Mesenchymal stem cell (in vitro differentiated cells and primary cell): ENCODE results near the gene EVA1B. TPM values are rescaled to one million over a fixed set of nuclear protein-coding genes. Genes with fewer than 3 reads are reported as not detected.

Experiments
- DNase-seq: peaks from one replicate; pipeline ENCODE4 v3.0.0-alpha.2; 2013
- H2AFZ ChIP-seq: one replicate; pipeline ENCODE4 v1.6.1; 2013; ENCODE audit warnings: low read depth, mild to moderate bottlenecking, control low read depth, inconsistent platforms, low read length, moderate library complexity
- H2AK5ac ChIP-seq: 2 replicates; pipeline ENCODE4 v1.6.1; 2013; ENCODE audit warnings: low read length, moderate library complexity, mild to moderate bottlenecking, inconsistent platforms; ENCODE audit not compliant: severe bottlenecking
- H2BK120ac ChIP-seq: one replicate; pipeline ENCODE4 v1.6.1; 2013; ENCODE audit warnings: low read depth, mild to moderate bottlenecking, inconsistent platforms, low read length, moderate library complexity
- H2BK12ac ChIP-seq, 2 experiments: one replicate each; pipeline ENCODE4 v1.6.1; 2013; ENCODE audit warnings: inconsistent platforms in 2 of 2, low read length in 2 of 2, mild to moderate bottlenecking in 2 of 2, moderate library complexity in 2 of 2, control low read depth in 1 of 2
- H2BK15ac ChIP-seq: one replicate; pipeline ENCODE4 v1.6.1; 2013; ENCODE audit warnings: mild to moderate bottlenecking, low read depth, inconsistent platforms; ENCODE audit not compliant: poor library complexity, severe bottlenecking
- H2BK5ac ChIP-seq: 2 replicates; pipeline ENCODE4 v1.6.1; 2013; ENCODE audit warnings: low read depth, mild to moderate bottlenecking, low read length, control low read depth, inconsistent platforms; ENCODE audit not compliant: poor library complexity, severe bottlenecking
- H3K14ac ChIP-seq, 2 experiments: one replicate each; pipeline ENCODE4 v1.6.1; 2013; ENCODE audit warnings: inconsistent platforms in 2 of 2, low read length in 2 of 2, control low read depth in 1 of 2, mild to moderate bottlenecking in 1 of 2, moderate library complexity in 1 of 2
- H3K18ac ChIP-seq, 2 experiments: one replicate each; pipeline ENCODE4 v1.6.1; 2013; ENCODE audit warnings: inconsistent platforms in 2 of 2, low read length in 2 of 2, control low read depth in 1 of 2, low read depth in 1 of 2, mild to moderate bottlenecking in 1 of 2
- H3K23ac ChIP-seq, 2 experiments: one replicate each; pipeline ENCODE4 v1.6.1; 2013; ENCODE audit warnings: inconsistent platforms in 2 of 2, low read length in 2 of 2, mild to moderate bottlenecking in 2 of 2, moderate library complexity in 2 of 2, control low read depth in 1 of 2
- H3K27ac ChIP-seq: 2 replicates; pipeline ENCODE4 v1.5.1; 2013; ENCODE audit warnings: mild to moderate bottlenecking, moderate library complexity, low read length, control low read depth, inconsistent platforms; ENCODE audit not compliant: poor library complexity, severe bottlenecking
- H3K27me3 ChIP-seq, 2 experiments: 2 replicates each; pipeline versions ENCODE4 v1.6.1 to v1.7.0; 2013; ENCODE audit warnings: low read length in 2 of 2, mild to moderate bottlenecking in 2 of 2, moderate library complexity in 2 of 2, control low read depth in 1 of 2, inconsistent platforms in 1 of 2; ENCODE audit not compliant: control insufficient read depth in 1 of 2, insufficient read depth in 1 of 2
- H3K36me3 ChIP-seq, 2 experiments: 2 replicates each; pipeline versions ENCODE4 v1.6.1 to v1.7.0; 2013; ENCODE audit warnings: low read length in 2 of 2, control low read depth in 1 of 2, inconsistent platforms in 1 of 2, low read depth in 1 of 2, mild to moderate bottlenecking in 1 of 2; ENCODE audit not compliant: insufficient read depth in 2 of 2, control insufficient read depth in 1 of 2
- H3K4ac ChIP-seq, 2 experiments: one replicate each; pipeline ENCODE4 v1.6.1; 2013; ENCODE audit warnings: inconsistent platforms in 2 of 2, low read length in 2 of 2, mild to moderate bottlenecking in 2 of 2, moderate library complexity in 2 of 2, control low read depth in 1 of 2, low read depth in 1 of 2
- H3K4me1 ChIP-seq: 2 replicates; pipeline ENCODE4 v1.6.1; 2013; ENCODE audit warnings: low read depth, low read length, control low read depth; ENCODE audit not compliant: control insufficient read depth, insufficient read depth
- H3K4me2 ChIP-seq: 2 replicates; pipeline ENCODE4 v1.6.1; 2013; ENCODE audit warnings: low read length, mild to moderate bottlenecking, inconsistent platforms; ENCODE audit not compliant: poor library complexity, severe bottlenecking
- H3K4me3 ChIP-seq, 2 experiments: 2 replicates each; pipeline versions ENCODE4 v1.5.1 to v1.7.0; 2013; ENCODE audit warnings: low read length in 2 of 2, mild to moderate bottlenecking in 2 of 2, control low read depth in 1 of 2, low read depth in 1 of 2; ENCODE audit not compliant: insufficient read depth in 1 of 2
- H3K79me1 ChIP-seq: replicated peaks from 2 replicates; pipeline ENCODE4 v1.6.1; 2013; ENCODE audit warnings: mild to moderate bottlenecking, control low read depth, low read length, inconsistent platforms; ENCODE audit not compliant: poor library complexity, severe bottlenecking
- H3K9ac ChIP-seq: 2 replicates; pipeline ENCODE4 v1.7.0; 2013; ENCODE audit warnings: mild to moderate bottlenecking, low read length, moderate library complexity
- H3K9me3 ChIP-seq: 2 replicates; pipeline ENCODE4 v1.7.0; 2013; ENCODE audit warnings: mild to moderate bottlenecking, low read length; ENCODE audit not compliant: control insufficient read depth
- H4K8ac ChIP-seq: one replicate; pipeline ENCODE4 v1.6.1; 2013; ENCODE audit warnings: inconsistent platforms, mild to moderate bottlenecking, low read length, moderate library complexity
- H4K91ac ChIP-seq: one replicate; pipeline ENCODE4 v1.6.1; 2013; ENCODE audit warnings: mild to moderate bottlenecking, low read length, inconsistent platforms
- WGBS: methylation state at CpG from one replicate; pipeline ENCODE4 v1.1.7; 2013; ENCODE audit warnings: mixed read lengths; 5-methylcytosine and 5-hydroxymethylcytosine counted together
- polyA plus RNA-seq, 2 experiments: library from polyadenylated mRNA; stranded (reverse); fragments of 200-250 nt; gene quantifications; one replicate each; pipeline ENCODE4 v1.2.3, GENCODE V29; 2013

Gene EVA1B
- polyA plus RNA-seq (2013, experiment 1 of 2) = 129 TPM
- 133 TPM for polyA plus RNA-seq (2013, experiment 2 of 2)

- H3K4me1 ChIP-seq = peaks cover 49% of the 10 kb centered on the region
- WGBS = under 1% methylated on average over 24 of the region's 36 CpGs
- H4K91ac ChIP-seq = peak within 1 kb of the TSS; percentile 84
Measured at GRCh38 chr1:36323636-36324352, at the start of gene EVA1B. Gene EVA1B, minus strand, starts transcription at chr1:36323645. Its CDS starts 608 bp downstream, at chr1:36323037.

GRCh38 chr1:36372617-36373016 lies 49.2 kb upstream of the EVA1B start:
- no peak for DNase-seq
- H2BK5ac ChIP-seq = peak overlapping the region; percentile 45
- H3K4me3 ChIP-seq = peak overlapping the region in 1 of 2 experiments; percentile 59
- peaks cover 15 to 20% of the 10 kb centered on the region in 2 experiments for H3K36me3 ChIP-seq
- 47% methylated on average over 1 of the region's 3 CpGs for whole genome bisulfite sequencing
- H2AK5ac ChIP-seq = peak overlapping the region; percentile 81
- H3K79me1 ChIP-seq = peaks cover 5% of the 10 kb centered on the region
- H3K23ac ChIP-seq = peak overlapping the region in 1 of 2 experiments; percentile 66
- H3K9me3 ChIP-seq = no peaks in the 10 kb centered on the region
- H3K4ac ChIP-seq = peak overlapping the region; percentile 27 to 96
- H3K27me3 ChIP-seq = no peaks in the 10 kb centered on the region
- peaks cover 47% of the 10 kb centered on the region for H3K4me1 ChIP-seq
- H4K8ac ChIP-seq = peak overlapping the region; percentile 33
- H3K9ac ChIP-seq = peak overlapping the region; percentile 77
- H3K18ac ChIP-seq = peak overlapping the region; percentile 70 to 94
- peak overlapping the region; percentile 58 for H2BK120ac ChIP-seq
- peak overlapping the region; percentile 96 for H3K27ac ChIP-seq
- H2BK15ac ChIP-seq = peak overlapping the region; percentile 96
- peak overlapping the region in 1 of 2 experiments; percentile 35 for H3K14ac ChIP-seq
- H4K91ac ChIP-seq = peak overlapping the region; percentile 67
- no peak overlapping the region for H2AFZ ChIP-seq
- no peak overlapping the region for H3K4me2 ChIP-seq
- peak overlapping the region; percentile 91 to 98 for H2BK12ac ChIP-seq

More at GRCh38 chr1:36323636-36324352, at the start of gene EVA1B:
- Histone ChIP-seq H3K79me1 (peaks cover 16% of the 10 kb centered on the region), H3K36me3 (peaks cover 4 to 26% of the 10 kb centered on the region in 2 experiments), H2AFZ (peak within 1 kb of the TSS; percentile 33), H2BK12ac (peak within 1 kb of the TSS; percentile 86 to 89), H2BK120ac (peak within 1 kb of the TSS; percentile 96), H3K23ac (peak within 1 kb of the TSS in 1 of 2 experiments; percentile 56), H3K9ac (peak within 1 kb of the TSS; percentile 93), H3K18ac (peak within 1 kb of the TSS; percentile 94 to 98), H3K27ac (peak within 1 kb of the TSS; percentile 99), H3K4ac (peak within 1 kb of the TSS; percentile 94 to 99), H3K27me3 (no peaks in the 10 kb centered on the region), H3K4me3 (peak within 1 kb of the TSS; percentile 79 to 87), H2AK5ac (peak within 1 kb of the TSS; percentile 82), H3K4me2 (peak within 1 kb of the TSS; percentile 75), H4K8ac (peak within 1 kb of the TSS; percentile 92), H2BK5ac (peak within 1 kb of the TSS; percentile 96), H3K14ac (peak within 1 kb of the TSS; percentile 59 to 97), H2BK15ac (peak within 1 kb of the TSS; percentile 83), H3K9me3 (no peaks in the 10 kb centered on the region)
- DNase-seq = peak; percentile 92

- H2AFZ ChIP-seq = no peak overlapping the region
- peak overlapping the region; percentile 27 for H2AK5ac ChIP-seq
- H3K27me3 ChIP-seq = no peaks in the 10 kb centered on the region
- no peak overlapping the region for H3K23ac ChIP-seq
- H4K8ac ChIP-seq = peak overlapping the region; percentile 35
- H3K27ac ChIP-seq = peak overlapping the region; percentile 11
- 64% methylated on average over 7 of the region's 7 CpGs for WGBS
- peak overlapping the region in 1 of 2 experiments; percentile 11 for H3K4ac ChIP-seq
- no peak overlapping the region for H3K4me3 ChIP-seq
- no peaks in the 10 kb centered on the region for H3K9me3 ChIP-seq
- H3K4me2 ChIP-seq = no peak overlapping the region
- peak overlapping the region in 1 of 2 experiments; percentile 51 for H2BK12ac ChIP-seq
- H3K14ac ChIP-seq = no peak overlapping the region
- peak overlapping the region; percentile 14 to 37 for H3K18ac ChIP-seq
- H2BK15ac ChIP-seq = no peak overlapping the region
- peak; percentile 75 for DNase-seq
- peaks cover 46% of the 10 kb centered on the region for H3K4me1 ChIP-seq
- peaks cover 12% of the 10 kb centered on the region for H3K79me1 ChIP-seq
- H3K9ac ChIP-seq = peak overlapping the region; percentile 19
- H4K91ac ChIP-seq = peak overlapping the region; percentile 84
- H3K36me3 ChIP-seq = peaks cover 20 to 31% of the 10 kb centered on the region in 2 experiments
- no peak overlapping the region for H2BK5ac ChIP-seq
- no peak overlapping the region for H2BK120ac ChIP-seq
Measured at GRCh38 chr1:36369061-36369861, 45.8 kb upstream of the EVA1B start.
